Myocyte (in vitro differentiated cells): ENCODE data around the gene SERF2. TPM values are rescaled to one million over a fixed set of nuclear protein-coding genes. Genes with fewer than 3 reads are reported as not detected.
"Not testable (repeated sequence)": the region's sequence is repeated elsewhere in the genome, so short reads cannot be mapped to it uniquely, and the experiment has no call there.

Experiments used
- DNase-seq: peaks from one replicate; pipeline ENCODE4 v3.0.0-alpha.2; 2012; ENCODE audit warnings: low read depth
- total RNA-seq: library from RNA; depleted of rRNA; stranded (reverse); fragments of >200 nt; gene quantifications from 2 replicates; pipeline ENCODE4 v1.2.3, GENCODE V29; 2014

Gene SERF2
- total RNA-seq, 1 donor from 2014 or later: 973 TPM

GRCh38 chr15:43793647-43794046, 1.5 kb downstream of the SERF2 start:
- no peak for DNase-seq

- peak; percentile 74 for DNase-seq
These were observed 2.3 kb downstream of the SERF2 start for GRCh38 chr15:43794269-43795037.

DNA sequence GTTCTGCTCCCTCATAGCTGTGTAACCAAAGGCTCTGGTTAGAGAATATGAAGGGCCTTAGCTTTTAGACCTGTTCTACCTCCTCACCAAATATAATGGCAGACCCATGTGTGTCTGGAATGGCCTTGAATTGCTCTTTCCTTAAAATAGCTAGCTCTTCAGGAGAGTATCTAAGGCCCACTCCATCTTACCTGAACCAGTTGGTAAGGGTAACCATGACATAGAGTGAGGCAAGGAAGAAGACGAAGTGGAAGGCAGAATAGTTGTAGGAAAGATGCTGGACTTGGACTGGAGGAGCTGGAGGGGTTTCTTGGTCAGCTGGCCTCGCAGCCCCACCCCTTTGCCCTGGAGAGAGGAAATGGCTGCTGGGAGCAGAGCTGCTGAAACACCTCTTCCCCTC, 3.1 kb downstream of the SERF2 start:
- DNase-seq: no peak

GRCh38 chr15:43795997-43796396, 3.9 kb downstream of the SERF2 start:
- DNase-seq: no peak

GRCh38 chr15:43796566-43796965, 4.4 kb downstream of the SERF2 start:
- DNase-seq: no peak

GRCh38 chr15:43799209-43799944, 7.3 kb downstream of the SERF2 start:
- no peak for DNase-seq

DNA sequence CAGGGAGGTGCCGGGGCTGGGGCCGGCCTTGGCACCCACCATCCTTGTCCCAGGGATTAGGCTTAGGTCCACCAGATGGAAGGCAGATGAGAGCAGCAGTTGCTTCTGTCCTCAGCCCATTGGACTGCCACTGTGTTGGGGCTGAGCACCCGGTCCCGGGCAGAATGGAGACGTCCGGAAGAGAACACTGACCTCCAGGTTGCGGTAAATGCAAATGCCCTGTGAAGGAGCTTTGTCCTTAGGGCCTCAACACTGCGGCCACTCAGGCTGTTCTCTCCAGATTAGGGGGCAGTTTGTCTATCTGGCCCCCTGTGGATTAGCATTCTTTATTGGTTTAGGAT, 7.8 kb downstream of the SERF2 start, which contains the start of gene SERINC4:
SERINC4 (minus strand) TSS at position 276 of the 341 bp plus-strand sequence; CDS start at position 42, 234 bp downstream.
- DNase-seq: no peak

GRCh38 chr15:43800286-43801141, 8.4 kb downstream of the SERF2 start, which contains the start of gene HYPK:
HYPK (plus strand) TSS chr15:43800599; CDS start chr15:43800623, 24 bp downstream.
- DNase-seq: peak; percentile 90

GRCh38 chr15:43802676-43803075, 10.6 kb downstream of the SERF2 start:
- not testable (repeated sequence) for DNase-seq

DNA sequence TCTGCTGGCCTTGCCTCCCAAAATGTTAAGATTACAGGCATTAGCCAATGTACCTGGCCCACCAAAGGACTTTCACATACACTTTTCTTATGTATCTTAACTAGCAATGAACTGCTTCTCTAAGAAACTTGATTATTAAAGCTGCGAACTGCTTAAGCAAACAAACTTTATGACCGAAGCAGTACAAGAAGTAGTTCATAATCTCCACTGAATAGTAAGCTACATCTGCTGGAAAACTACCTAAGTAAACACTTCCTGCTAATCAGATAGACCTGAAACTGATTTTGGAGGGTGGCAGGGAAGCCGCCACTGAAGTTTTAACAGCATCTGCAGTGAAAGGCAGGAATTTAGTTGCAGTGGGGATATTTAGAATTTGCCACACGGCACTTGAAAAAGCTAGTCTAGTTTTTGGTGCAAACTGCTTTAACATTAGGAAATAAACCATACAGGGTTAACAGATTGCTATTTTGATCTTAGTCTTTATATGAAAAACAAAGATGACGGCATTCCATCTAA, 16.4 kb downstream of the SERF2 start:
- no peak for DNase-seq

GRCh38 chr15:43808960-43809678, 17.0 kb downstream of the SERF2 start:
- DNase-seq: no peak

DNA sequence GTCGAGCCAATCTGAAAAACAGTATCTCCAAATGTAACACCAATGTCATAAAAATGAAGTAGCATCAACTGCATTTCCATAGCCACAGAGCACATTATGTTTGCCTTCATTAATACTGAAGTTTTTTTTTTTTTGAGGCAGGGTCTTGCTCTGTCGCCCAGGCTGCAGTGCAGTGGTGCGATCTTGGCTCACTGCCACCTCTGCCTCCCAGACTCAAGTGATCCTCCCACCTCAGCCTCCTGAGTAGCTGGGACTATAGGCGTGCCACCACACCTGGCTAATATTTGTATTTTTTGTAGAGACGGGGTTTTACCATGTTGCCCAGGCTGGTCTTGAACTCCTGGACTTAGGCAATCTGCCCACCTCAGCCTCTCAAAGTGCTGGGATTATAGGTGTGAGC, 22.9 kb downstream of the SERF2 start:
- DNase-seq: not testable (repeated sequence)

- no peak for DNase-seq
These were observed 29.4 kb downstream of the SERF2 start for GRCh38 chr15:43821505-43821904.

DNA sequence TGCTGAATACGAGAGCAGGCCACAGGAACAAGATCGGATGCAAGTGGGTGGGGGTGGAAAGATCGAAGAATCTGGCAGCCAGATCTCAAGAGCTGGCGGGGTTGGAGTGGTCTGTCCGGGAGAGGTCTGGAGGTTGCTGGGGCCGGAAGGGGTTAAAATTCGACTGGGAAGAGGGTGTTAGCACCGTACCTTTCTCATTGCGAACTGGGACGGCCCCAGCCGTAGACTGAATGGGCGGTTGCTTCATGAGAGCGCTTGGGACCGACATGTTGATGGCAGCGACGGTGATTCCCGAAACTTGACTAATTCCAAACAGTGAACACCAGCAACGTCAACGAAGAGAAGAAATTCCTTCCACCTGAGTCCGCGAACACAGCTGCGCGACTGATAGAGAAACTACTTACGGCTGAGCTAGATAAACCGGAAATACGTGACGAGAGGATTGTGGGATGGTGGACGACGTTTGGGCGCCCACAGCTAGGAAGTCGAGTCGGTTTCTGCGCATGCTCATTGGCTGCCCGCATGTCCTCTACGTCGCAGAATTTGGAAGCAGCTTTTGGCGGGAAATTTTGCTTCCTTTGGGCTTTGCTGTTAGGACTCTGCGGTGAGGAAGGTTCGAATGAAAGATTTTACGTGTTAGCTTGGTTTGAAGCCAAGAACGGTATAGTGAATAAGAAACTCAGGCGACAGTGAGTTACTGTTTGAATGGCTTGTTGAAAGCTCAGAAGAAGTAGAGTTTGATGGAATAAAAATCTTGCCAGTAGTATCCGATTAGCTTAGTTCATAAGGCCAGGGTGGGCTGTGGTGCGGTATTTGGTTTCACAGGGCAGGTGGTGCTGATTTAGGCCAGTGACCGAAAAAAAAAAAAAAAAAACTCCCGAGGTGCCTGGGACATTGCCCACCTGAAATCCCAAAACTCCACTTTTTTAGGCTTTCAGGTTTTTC, 32.5 kb downstream of the SERF2 start, which contains the start of gene MFAP1:
MFAP1 (minus strand) TSS at position 389 of the 945 bp plus-strand sequence; CDS start at position 268, 121 bp downstream.
- peak; percentile 97 for DNase-seq

GRCh38 chr15:43825305-43825704, 33.2 kb downstream of the SERF2 start:
- not testable (repeated sequence) for DNase-seq

GRCh38 chr15:43826029-43826507, 33.9 kb downstream of the SERF2 start:
- DNase-seq: no peak

DNA sequence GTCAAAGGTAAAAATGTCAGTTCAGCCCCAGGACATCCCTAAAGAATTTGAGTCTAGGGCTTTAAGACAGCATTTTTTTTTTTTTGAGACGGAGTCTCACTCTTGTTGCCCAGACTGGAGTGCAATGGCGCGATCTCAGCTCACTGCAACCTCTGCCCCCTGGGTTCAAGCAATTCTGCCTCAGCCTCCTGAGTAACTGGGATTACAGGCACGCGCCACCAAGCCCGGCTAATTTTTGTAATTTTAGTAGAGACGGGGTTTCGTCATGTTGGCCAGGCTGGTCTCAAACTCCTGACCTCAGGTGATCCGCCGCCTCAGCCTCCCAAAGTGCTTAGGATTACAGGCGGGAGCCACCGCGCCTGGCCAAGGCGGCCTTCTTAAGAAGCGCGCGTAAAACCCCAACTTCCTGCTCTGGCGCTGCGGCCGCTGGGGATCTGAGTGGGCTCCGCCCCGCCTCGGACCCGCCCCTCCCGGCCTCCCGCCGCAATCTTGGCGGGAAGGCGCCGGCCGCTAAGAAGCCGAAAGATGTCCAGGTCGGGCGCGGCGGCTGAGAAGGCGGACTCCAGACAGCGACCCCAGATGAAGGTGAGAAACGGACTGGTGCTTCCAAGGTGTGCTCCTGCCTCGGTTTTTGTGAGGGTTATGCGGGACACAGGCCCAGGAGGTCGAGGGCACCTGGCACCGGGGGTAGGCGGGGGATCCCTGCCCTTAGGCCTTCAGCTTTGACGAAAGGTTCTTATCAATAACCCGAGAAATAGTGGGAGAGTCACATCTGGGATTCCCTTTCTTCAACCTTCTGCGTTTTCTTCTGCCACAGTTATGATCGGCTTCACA, 34.6 kb downstream of the SERF2 start, which contains the start of gene WDR76:
WDR76 (plus strand) TSS at position 495 of the 834 bp plus-strand sequence; CDS start at position 526, 31 bp downstream.
- peak; percentile 66 for DNase-seq

- peak; percentile 10 for DNase-seq
These were observed 36.0 kb downstream of the SERF2 start for GRCh38 chr15:43828061-43828657.
